ENCODE measurements around the gene SPSB3. TPM values are rescaled to one million over a fixed set of nuclear protein-coding genes. Genes with fewer than 3 reads are reported as not detected.
A peak's percentile ranks its signal among the peaks of the same experiment; 100 is the strongest.

The SPSB3 gene
- total RNA-seq, 1 donor from 2014 or later = 24.9 TPM

GRCh38 chr16:1771188-1771863 is 11.0 kb downstream of the SPSB3 start, which contains the start of gene NME3:
Gene NME3, minus strand, starts transcription at chr16:1771543. Its CDS starts 9 bp downstream, at chr16:1771534.
- peaks cover 22% of the 10 kb centered on the region for H3K36me3 Mint-ChIP-seq (ENCODE audit: low read depth)
- H3K27me3 Mint-ChIP-seq = no peaks in the 10 kb centered on the region
- H3K4me1 Mint-ChIP-seq = peaks cover 10% of the 10 kb centered on the region
- H3K27ac Mint-ChIP-seq = peak within 1 kb of the TSS; percentile 95
- H3K9me3 Mint-ChIP-seq = no peaks in the 10 kb centered on the region
- peak; percentile 96 for DNase-seq
- peak within 1 kb of the TSS; percentile 93 for H3K4me3 Mint-ChIP-seq
- intact Hi-C loops (cut with micrococcal nuclease) = loop anchor here (1.0 to 5.0 kb wide), 5 partner anchors 53 to 296 kb away; partner anchors contain the start of genes CLCN7, MAPK8IP3 and MSRB1

GRCh38 chr16:1770328-1771187 is 11.8 kb downstream of the SPSB3 start:
- no peaks in the 10 kb centered on the region for H3K27me3 Mint-ChIP-seq
- H3K27ac Mint-ChIP-seq = peak overlapping the region; percentile 74
- H3K4me1 Mint-ChIP-seq = peaks cover 10% of the 10 kb centered on the region
- no peaks in the 10 kb centered on the region for H3K9me3 Mint-ChIP-seq
- peaks cover 24% of the 10 kb centered on the region for H3K36me3 Mint-ChIP-seq (ENCODE audit: low read depth)
- peak overlapping the region; percentile 93 for H3K4me3 Mint-ChIP-seq
- DNase-seq = peak; percentile 83
- intact Hi-C loops (cut with micrococcal nuclease) = loop anchor here (1.0 to 5.0 kb wide), 5 partner anchors 54 to 295 kb away; partner anchors contain the start of genes CLCN7, MAPK8IP3 and MSRB1

- Mint-ChIP-seq H3K27me3 (no peaks in the 10 kb centered on the region), H3K36me3 (ENCODE audit: low read depth) (peaks cover 26% of the 10 kb centered on the region), H3K9me3 (no peaks in the 10 kb centered on the region), H3K4me1 (peaks cover 10% of the 10 kb centered on the region), H3K27ac (peak overlapping the region; percentile 74), H3K4me3 (peak overlapping the region; percentile 93)
- intact Hi-C loops (cut with micrococcal nuclease) = loop anchor here (2.0 to 5.0 kb wide), 4 partner anchors 55 to 173 kb away; partner anchors contain the start of genes MAPK8IP3 and MSRB1
- no peak for DNase-seq
Measured at GRCh38 chr16:1769402-1770300, 12.7 kb downstream of the SPSB3 start.

GRCh38 chr16:1768767-1769401 is 13.5 kb downstream of the SPSB3 start:
- H3K9me3 Mint-ChIP-seq = no peaks in the 10 kb centered on the region
- intact Hi-C loops (cut with micrococcal nuclease) = no loop called here
- no peaks in the 10 kb centered on the region for H3K27me3 Mint-ChIP-seq
- H3K4me3 Mint-ChIP-seq = no peak overlapping the region
- DNase-seq = no peak
- H3K36me3 Mint-ChIP-seq (ENCODE audit: low read depth) = peaks cover 26% of the 10 kb centered on the region
- H3K27ac Mint-ChIP-seq = no peak overlapping the region
- H3K4me1 Mint-ChIP-seq = peaks cover 8% of the 10 kb centered on the region

GRCh38 chr16:1768061-1768766 is 14.2 kb downstream of the SPSB3 start:
- no peak overlapping the region for H3K27ac Mint-ChIP-seq
- peaks cover 7% of the 10 kb centered on the region for H3K4me1 Mint-ChIP-seq
- peaks cover 26% of the 10 kb centered on the region for H3K36me3 Mint-ChIP-seq (ENCODE audit: low read depth)
- H3K27me3 Mint-ChIP-seq = no peaks in the 10 kb centered on the region
- no peak for DNase-seq
- H3K4me3 Mint-ChIP-seq = no peak overlapping the region
- H3K9me3 Mint-ChIP-seq = no peaks in the 10 kb centered on the region
- intact Hi-C loops (cut with micrococcal nuclease) = no loop called here

- no peak for DNase-seq
- Mint-ChIP-seq H3K27me3 (no peaks in the 10 kb centered on the region), H3K4me3 (no peak overlapping the region), H3K9me3 (no peaks in the 10 kb centered on the region), H3K36me3 (ENCODE audit: low read depth) (peaks cover 25% of the 10 kb centered on the region), H3K27ac (no peak overlapping the region), H3K4me1 (peaks cover 7% of the 10 kb centered on the region)
- intact Hi-C loops (cut with micrococcal nuclease) = no loop called here
Measured at GRCh38 chr16:1767116-1767994, 15.0 kb downstream of the SPSB3 start.

- peaks cover 3% of the 10 kb centered on the region for H3K4me1 Mint-ChIP-seq
Measured at GRCh38 chr16:1766701-1767100, 15.7 kb downstream of the SPSB3 start.

GRCh38 chr16:1766231-1766630 is 16.1 kb downstream of the SPSB3 start:
- no peak for DNase-seq
- intact Hi-C loops (cut with micrococcal nuclease) = no loop called here
- H3K9me3 Mint-ChIP-seq = no peaks in the 10 kb centered on the region
- no peak overlapping the region for H3K27ac Mint-ChIP-seq
- H3K36me3 Mint-ChIP-seq (ENCODE audit: low read depth) = peaks cover 23% of the 10 kb centered on the region
- H3K4me3 Mint-ChIP-seq = no peak overlapping the region
- peaks cover 3% of the 10 kb centered on the region for H3K4me1 Mint-ChIP-seq
- H3K27me3 Mint-ChIP-seq = no peaks in the 10 kb centered on the region

More at GRCh38 chr16:1766701-1767100, 15.7 kb downstream of the SPSB3 start:
- DNase-seq = no peak
- H3K36me3 Mint-ChIP-seq (ENCODE audit: low read depth) = peaks cover 21% of the 10 kb centered on the region
- H3K9me3 Mint-ChIP-seq = no peaks in the 10 kb centered on the region
- no peaks in the 10 kb centered on the region for H3K27me3 Mint-ChIP-seq
- no peak overlapping the region for H3K4me3 Mint-ChIP-seq
- no peak overlapping the region for H3K27ac Mint-ChIP-seq
- intact Hi-C loops (cut with micrococcal nuclease) = no loop called here

- Mint-ChIP-seq H3K27ac (no peak overlapping the region), H3K27me3 (no peaks in the 10 kb centered on the region), H3K4me1 (peaks cover 3% of the 10 kb centered on the region), H3K36me3 (ENCODE audit: low read depth) (peaks cover 24% of the 10 kb centered on the region), H3K4me3 (no peak overlapping the region), H3K9me3 (no peaks in the 10 kb centered on the region)
- intact Hi-C loops (cut with micrococcal nuclease) = no loop called here
- peak; percentile 56 for DNase-seq
Measured at GRCh38 chr16:1765826-1766225, 16.5 kb downstream of the SPSB3 start.

GRCh38 chr16:1764971-1765370 is 17.4 kb downstream of the SPSB3 start:
- peaks cover 22% of the 10 kb centered on the region for H3K36me3 Mint-ChIP-seq (ENCODE audit: low read depth)
- intact Hi-C loops (cut with micrococcal nuclease) = no loop called here
- no peak overlapping the region for H3K27ac Mint-ChIP-seq

GRCh38 chr16:1763521-1764511 is 18.6 kb downstream of the SPSB3 start:
- H3K9me3 Mint-ChIP-seq = no peaks in the 10 kb centered on the region
- H3K4me1 Mint-ChIP-seq = no peaks in the 10 kb centered on the region
- H3K4me3 Mint-ChIP-seq = no peak overlapping the region
- no peak overlapping the region for H3K27ac Mint-ChIP-seq
- H3K27me3 Mint-ChIP-seq = no peaks in the 10 kb centered on the region
- H3K36me3 Mint-ChIP-seq (ENCODE audit: low read depth) = peaks cover 21% of the 10 kb centered on the region
- DNase-seq = no peak
- intact Hi-C loops (cut with micrococcal nuclease) = no loop called here

More at GRCh38 chr16:1764971-1765370, 17.4 kb downstream of the SPSB3 start:
- Mint-ChIP-seq H3K4me3 (no peak overlapping the region), H3K9me3 (no peaks in the 10 kb centered on the region), H3K4me1 (peaks cover under 1% of the 10 kb centered on the region), H3K27me3 (no peaks in the 10 kb centered on the region)
- no peak for DNase-seq
